IMR-90 (cell line): Measurements from ENCODE around the gene NF1. TPM values are rescaled to one million over a fixed set of nuclear protein-coding genes. Genes with fewer than 3 reads are reported as not detected.

ENCODE experiments used
- ATAC-seq: fragments of 200-7000 bp; cut with Tn5 transposase; 2 replicates; pipeline ENCODE4 v1.9.1; 2020; ENCODE audit warnings: low read depth, mild to moderate bottlenecking, moderate library complexity
- BruUV-seq: library from RNA; stranded (reverse); fragments of 400-500 nt; replicated peaks from 2 replicates; lab custom pipeline; 2021; lab: Mats Ljungman, UMichigan
- CTCF ChIA-PET: fragments of 300-600 bp; formaldehyde crosslinking; extraction: SDS; loops from one replicate; lab custom pipeline; 2021; ENCODE audit warnings: antibody characterized with exemption; lab: Yijun Ruan, JAX
- POLR2A ChIA-PET: fragments of 300-600 bp; sonication (Branson Sonifier 250); formaldehyde crosslinking; loops from one replicate; lab custom pipeline; 2022; ENCODE audit warnings: antibody characterized with exemption; ENCODE audit not compliant: unreplicated experiment; lab: Charles Lee
- DNase-seq: peaks from one replicate; pipeline ENCODE4 v3.0.0; 2013
- H2AFZ ChIP-seq: replicated peaks from 2 replicates; pipeline ENCODE3; 2013; ENCODE audit warnings: low read length, mild to moderate bottlenecking; ENCODE audit not compliant: poor library complexity
- H2AK5ac ChIP-seq: 2 replicates; pipeline ENCODE4 v1.6.1; 2013; ENCODE audit warnings: low read depth, low read length, inconsistent platforms
- H2AK9ac ChIP-seq: replicated peaks from 2 replicates; pipeline ENCODE3; 2013; ENCODE audit warnings: mild to moderate bottlenecking, low read depth, low read length, moderate library complexity; ENCODE audit not compliant: poor library complexity
- H2BK120ac ChIP-seq: 2 replicates; pipeline ENCODE4 v1.6.1; 2013; ENCODE audit warnings: low read depth, low read length, inconsistent platforms
- H2BK15ac ChIP-seq: 3 replicates; pipeline ENCODE4 v1.6.1; 2013; ENCODE audit warnings: low read depth, low read length, inconsistent platforms
- H2BK20ac ChIP-seq: 2 replicates; pipeline ENCODE4 v1.6.1; 2013; ENCODE audit warnings: low read depth, mild to moderate bottlenecking, inconsistent platforms, low read length, moderate library complexity
- H2BK5ac ChIP-seq: 2 replicates; pipeline ENCODE4 v1.6.1; 2013; ENCODE audit warnings: mild to moderate bottlenecking, low read depth, low read length, inconsistent platforms; ENCODE audit not compliant: poor library complexity, severe bottlenecking
- H3K14ac ChIP-seq: replicated peaks from 2 replicates; pipeline ENCODE4 v1.6.1; 2013; ENCODE audit warnings: low read depth, low read length, inconsistent platforms
- H3K18ac ChIP-seq: 2 replicates; pipeline ENCODE4 v1.6.1; 2013; ENCODE audit warnings: low read depth, low read length, control low read depth
- H3K23ac ChIP-seq: 2 replicates; pipeline ENCODE4 v1.6.1; 2013; ENCODE audit warnings: low read depth, low read length, inconsistent platforms
- H3K27ac ChIP-seq: 2 replicates; pipeline ENCODE4 v1.5.1; 2013; ENCODE audit warnings: mild to moderate bottlenecking, control low read depth, low read length; ENCODE audit not compliant: insufficient read depth
- H3K27me3 ChIP-seq: 2 replicates; pipeline ENCODE4 v1.6.1; 2013; ENCODE audit warnings: low read length; ENCODE audit not compliant: control insufficient read depth, insufficient read depth
- H3K36me3 ChIP-seq: 2 replicates; pipeline ENCODE4 v1.6.1; 2013; ENCODE audit warnings: low read length, mixed read lengths; ENCODE audit not compliant: control insufficient read depth, insufficient read depth
- H3K4ac ChIP-seq: 2 replicates; pipeline ENCODE4 v1.6.1; 2013; ENCODE audit warnings: low read depth, low read length, inconsistent platforms
- H3K4me1 ChIP-seq: 2 replicates; pipeline ENCODE4 v1.6.1; 2013; ENCODE audit warnings: low read length, mixed read lengths; ENCODE audit not compliant: control insufficient read depth, insufficient read depth
- H3K4me2 ChIP-seq: 2 replicates; pipeline ENCODE4 v1.6.1; 2013; ENCODE audit warnings: low read depth, mild to moderate bottlenecking, control low read depth, low read length, moderate library complexity
- H3K4me3 ChIP-seq: 2 replicates; pipeline ENCODE4 v1.5.1; 2013; ENCODE audit warnings: low read depth, mild to moderate bottlenecking, control low read depth, low read length, moderate library complexity; ENCODE audit not compliant: insufficient read depth
- H3K56ac ChIP-seq: 2 replicates; pipeline ENCODE4 v1.6.1; 2013; ENCODE audit warnings: low read length, inconsistent platforms; ENCODE audit not compliant: insufficient read depth; ENCODE audit errors: extremely low read depth
- H3K79me1 ChIP-seq, 2 experiments: 2 replicates each; pipeline ENCODE4 v1.6.1; 2013; ENCODE audit warnings: low read length in 2 of 2, inconsistent platforms in 1 of 2, low read depth in 1 of 2
- H3K9ac ChIP-seq: 2 replicates; pipeline ENCODE4 v1.6.1; 2013; ENCODE audit warnings: low read depth, low read length, control low read depth
- H3K9me1 ChIP-seq: 2 replicates; pipeline ENCODE4 v1.6.1; 2013; ENCODE audit warnings: low read length, inconsistent platforms; ENCODE audit not compliant: insufficient read depth
- H3K9me3 ChIP-seq: 2 replicates; pipeline ENCODE4 v1.6.1; 2013; ENCODE audit warnings: low read length; ENCODE audit not compliant: control insufficient read depth, insufficient read depth
- H4K20me1 ChIP-seq: 2 replicates; pipeline ENCODE4 v1.6.1; 2013; ENCODE audit warnings: low read length, inconsistent platforms; ENCODE audit not compliant: insufficient read depth
- H4K5ac ChIP-seq: 2 replicates; pipeline ENCODE4 v1.6.1; 2013; ENCODE audit warnings: mild to moderate bottlenecking, low read depth, low read length, control low read depth
- H4K8ac ChIP-seq, 2 experiments: 2 replicates each; pipeline ENCODE4 v1.6.1; 2013; ENCODE audit warnings: low read depth in 2 of 2, low read length in 2 of 2, control low read depth in 1 of 2, inconsistent platforms in 1 of 2
- H4K91ac ChIP-seq: 2 replicates; pipeline ENCODE4 v1.6.1; 2013; ENCODE audit warnings: low read depth, low read length, inconsistent platforms; ENCODE audit not compliant: insufficient read depth
- MAFK ChIP-seq: IDR thresholded peaks from 2 replicates; pipeline ENCODE4 v1.6.1; 2012; ENCODE audit warnings: low read depth, low read length, improper control_type of control experiment
- WGBS, 2 experiments: methylation state at CpG; one replicate each; pipeline versions ENCODE4 v1.1.5 to v1.1.7; 2013; ENCODE audit warnings: missing lambda C conversion rate in 2 of 2; ENCODE audit not compliant: insufficient read length in 1 of 2; ENCODE audit errors: extremely low coverage in 2 of 2; 5-methylcytosine and 5-hydroxymethylcytosine counted together
- dilution Hi-C: fragments of 300-500 bp; cut with HindIII; formaldehyde crosslinking; loops from one replicate; pipeline ENCODE4 v1.14.3; 2018; ENCODE audit warnings: low sequenced_read_pairs; ENCODE audit not compliant: unreplicated experiment
- in situ Hi-C: fragments of 300-500 bp; cut with MboI; formaldehyde crosslinking; loops from 3 replicates; pipeline ENCODE4 v1.14.3; 2019; ENCODE audit warnings: low sequenced_read_pairs, inconsistent platforms, mixed read lengths
- intact Hi-C: fragments of 100-400 bp; cut with micrococcal nuclease; formaldehyde crosslinking; loops from 2 replicates; pipeline ENCODE4 v1.10.0; 2022
- polyA plus RNA-seq, 3 experiments: library from polyadenylated mRNA; depleted of rRNA; stranded (reverse); fragments of >200 nt; gene quantifications; 2 replicates each; pipeline ENCODE4 v1.2.3, GENCODE V29; 2012; ENCODE audit warnings: low replicate concordance in 1 of 3
- total RNA-seq: library from RNA; depleted of rRNA; stranded (reverse); fragments of >200 nt; gene quantifications from 2 replicates; pipeline ENCODE4 v1.2.3, GENCODE V29; 2012

Gene NF1
- total and polyA plus RNA-seq, 2 of the 4 experiments (the other 2 are of a cell fraction), result 17.9 to 48.6 TPM

DNA sequence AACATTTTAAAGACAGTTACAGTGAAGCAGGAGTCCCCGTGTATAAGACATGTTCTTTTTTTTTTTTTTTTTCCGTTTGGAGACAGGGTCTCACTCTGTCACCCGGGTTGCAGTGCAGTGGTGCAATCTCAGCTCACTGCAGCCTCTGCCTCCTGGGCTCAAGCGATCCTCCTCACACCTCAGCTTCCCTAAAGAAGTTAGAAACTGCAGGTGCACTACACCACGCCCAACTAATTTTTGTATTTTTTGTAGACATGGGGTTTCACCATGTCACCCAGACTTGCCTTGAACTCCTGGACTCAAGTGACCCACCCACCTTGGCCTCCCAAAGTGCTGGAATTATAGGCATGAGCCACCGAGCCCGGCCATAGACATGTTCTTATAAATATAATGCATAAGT is 216.1 kb downstream of the NF1 start:
- Histone ChIP-seq H3K4ac (no peak overlapping the region), H3K27me3 (no peaks in the 10 kb centered on the region), H3K27ac (no peak overlapping the region), H3K9ac (no peak overlapping the region), H2BK15ac (no peak overlapping the region), H3K4me2 (no peak overlapping the region), H2AK9ac (no peak overlapping the region), H4K5ac (no peak overlapping the region), H2BK20ac (no peak overlapping the region), H4K8ac (no peak overlapping the region), H2BK5ac (no peak overlapping the region), H3K18ac (no peak overlapping the region), H3K14ac (no peak overlapping the region), H3K4me1 (peaks cover 2% of the 10 kb centered on the region; the same call in 1 of the 2 replicates), H4K20me1 (no peaks in the 10 kb centered on the region; the same call in 1 of the 2 replicates), H3K23ac (no peak overlapping the region), H3K79me1 (peaks cover 10 to 40% of the 10 kb centered on the region in 2 experiments; a peak in 3 of 4 replicates), H3K56ac (no peak overlapping the region), H3K4me3 (no peak overlapping the region), H2AK5ac (no peak overlapping the region), H2AFZ (no peak overlapping the region), H3K9me3 (no peaks in the 10 kb centered on the region), H2BK120ac (no peak overlapping the region), H3K36me3 (no peaks in the 10 kb centered on the region; the same call in 1 of the 2 replicates), H4K91ac (no peak overlapping the region), H3K9me1 (no peaks in the 10 kb centered on the region; the same call in none of the 2 replicates)
- BruUV-seq, result no TSS peak
- ChIA-PET POLR2A (no interaction called here), CTCF (no interaction called here)
- no CpG with 5 or more reads among the region's 7 CpGs for WGBS, 2 experiments
- in situ Hi-C loops (no loop called here), dilution Hi-C loops (no loop called here), intact Hi-C loops (no loop called here)
- no peak for ATAC-seq
- TF ChIP-seq MAFK, result no peak
- DNase-seq, result no peak
